Right ventricle myocardium superior (tissue), 1 donor: ENCODE measurements around the gene PGGHG. TPM values are rescaled to one million over a fixed set of nuclear protein-coding genes. Genes with fewer than 3 reads are reported as not detected.
"Not testable (repeated sequence)": the region's sequence is repeated elsewhere in the genome, so short reads cannot be mapped to it uniquely, and the experiment has no call there.

Source experiments
- ATAC-seq: fragments of 200-7000 bp; cut with Tn5 transposase; one replicate; pipeline ENCODE4 v1.9.1; 2020; ENCODE audit warnings: mild to moderate bottlenecking; ENCODE audit not compliant: poor library complexity
- DNase-seq: peaks from one replicate; pipeline ENCODE4 v3.0.0-alpha.2; 2020
- intact Hi-C: fragments of 100-400 bp; cut with DNase I; formaldehyde crosslinking; loops from one replicate; pipeline ENCODE4 v1.11.2; 2022
- total RNA-seq: library from RNA; stranded (reverse); fragmentation: NEBNext Ultra II Directional; extraction: Animal tissue kit (Norgen Biotek cat#: 25700); gene quantifications from one replicate; pipeline ENCODE4 v1.2.1, GENCODE V29; 2021
- donor health status: DM: no; HTN: yes; CAD: no; lungs with severe emphysema.

The PGGHG gene
- total RNA-seq, 1 donor from 2014 or later = 6.1 TPM

DNA sequence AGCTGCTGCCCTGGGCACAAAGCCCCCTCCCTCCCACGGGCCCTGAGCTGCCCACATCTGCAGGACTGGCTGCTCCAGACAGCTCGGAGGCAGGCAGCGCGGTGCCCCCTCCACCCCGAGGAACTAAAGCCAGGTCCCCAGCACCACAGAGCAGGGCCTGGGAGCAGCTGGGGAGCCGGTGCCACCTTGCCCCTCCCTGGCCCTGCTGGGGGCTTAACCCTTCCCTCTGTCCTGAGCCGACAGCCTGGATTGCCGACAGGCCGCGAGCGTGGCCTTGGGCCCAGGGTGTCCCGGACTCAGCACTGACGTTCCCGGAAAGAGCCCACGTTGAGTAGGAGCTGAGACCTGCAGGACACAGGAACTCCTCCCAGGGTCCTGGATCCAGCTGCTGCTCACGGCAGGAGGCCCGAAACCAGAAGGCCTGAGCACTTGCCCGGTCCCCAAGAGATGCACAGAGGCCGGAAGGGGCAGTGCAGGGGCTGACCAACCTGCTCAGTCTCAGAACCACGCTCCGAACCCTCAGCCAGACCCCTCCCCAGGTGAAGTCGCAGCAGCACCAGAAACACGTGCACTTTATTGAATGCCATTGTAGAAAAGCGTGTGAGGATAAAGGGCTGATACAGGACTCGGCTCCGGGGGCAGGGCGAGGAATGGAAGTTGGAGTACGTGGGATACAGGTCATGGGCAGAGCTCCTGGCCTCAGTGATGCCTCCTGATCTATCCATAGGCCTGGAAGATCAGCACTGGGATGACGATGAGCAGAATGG is 30.4 kb downstream of the PGGHG start:
- DNase-seq = not testable (repeated sequence)

GRCh38 chr11:319888-320273 is 31.0 kb downstream of the PGGHG start:
- DNase-seq = not testable (repeated sequence)

More for the DNA sequence above, 30.4 kb downstream of the PGGHG start:
- intact Hi-C loops = not testable (repeated sequence)
- ATAC-seq = peak; percentile 34

GRCh38 chr11:324156-324555 is 35.2 kb downstream of the PGGHG start:
- no peak for ATAC-seq
- intact Hi-C loops = no loop called here
- no peak for DNase-seq

More at GRCh38 chr11:319888-320273, 31.0 kb downstream of the PGGHG start:
- peak; percentile 2 for ATAC-seq
- intact Hi-C loops = not testable (repeated sequence)

DNA sequence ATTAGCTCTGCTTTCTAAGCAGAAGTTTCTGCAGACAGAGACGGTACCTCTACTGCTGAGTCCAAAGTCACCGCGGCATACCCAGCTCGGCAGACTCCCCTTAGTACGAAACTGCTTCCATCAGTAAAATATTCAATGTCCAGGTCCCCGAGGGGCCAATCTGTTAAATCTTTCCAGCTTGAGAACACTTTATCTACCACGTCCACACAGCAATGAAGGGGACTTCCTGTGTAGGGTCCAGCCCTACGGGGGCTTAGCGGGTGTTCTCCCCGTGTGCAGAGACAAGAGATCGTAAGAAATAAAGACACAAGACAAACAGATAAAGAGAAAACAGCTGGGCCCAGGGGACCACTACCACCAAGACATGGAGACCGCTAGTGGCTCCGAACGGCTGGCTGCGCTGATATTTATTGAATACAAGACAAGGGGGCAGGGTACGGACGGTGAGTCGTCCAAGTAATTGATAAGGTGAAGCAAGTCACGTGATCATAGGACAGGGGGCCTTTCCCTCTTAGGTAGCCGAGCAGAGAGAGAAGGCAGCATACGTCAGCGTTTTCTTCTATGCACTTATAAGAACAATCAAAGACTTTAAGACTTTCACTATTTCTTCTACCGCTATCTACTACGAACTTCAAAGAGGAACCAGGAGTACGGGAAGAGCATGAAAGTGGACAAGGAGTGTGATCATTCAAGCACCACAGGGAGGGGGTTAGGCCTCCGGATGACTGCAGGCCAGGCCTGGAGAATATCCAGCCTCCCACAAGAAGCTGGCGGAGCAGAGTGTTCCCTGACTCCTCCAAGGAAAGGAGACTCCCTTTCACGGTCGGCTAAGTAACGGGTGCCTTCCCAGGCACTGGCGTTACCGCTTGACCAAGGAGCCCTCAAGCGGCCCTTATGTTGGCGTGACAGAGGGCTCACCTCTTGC is 35.9 kb downstream of the PGGHG start:
- ATAC-seq = peak; percentile 18
- intact Hi-C loops = not testable (repeated sequence)
- DNase-seq = peak; percentile 72

- no peak for DNase-seq
- intact Hi-C loops = no loop called here
- ATAC-seq = no peak
Measured at GRCh38 chr11:325796-326591, 37.1 kb downstream of the PGGHG start.

GRCh38 chr11:326592-326841 is 37.6 kb downstream of the PGGHG start:
- intact Hi-C loops = no loop called here
- DNase-seq = no peak
- no peak for ATAC-seq

DNA sequence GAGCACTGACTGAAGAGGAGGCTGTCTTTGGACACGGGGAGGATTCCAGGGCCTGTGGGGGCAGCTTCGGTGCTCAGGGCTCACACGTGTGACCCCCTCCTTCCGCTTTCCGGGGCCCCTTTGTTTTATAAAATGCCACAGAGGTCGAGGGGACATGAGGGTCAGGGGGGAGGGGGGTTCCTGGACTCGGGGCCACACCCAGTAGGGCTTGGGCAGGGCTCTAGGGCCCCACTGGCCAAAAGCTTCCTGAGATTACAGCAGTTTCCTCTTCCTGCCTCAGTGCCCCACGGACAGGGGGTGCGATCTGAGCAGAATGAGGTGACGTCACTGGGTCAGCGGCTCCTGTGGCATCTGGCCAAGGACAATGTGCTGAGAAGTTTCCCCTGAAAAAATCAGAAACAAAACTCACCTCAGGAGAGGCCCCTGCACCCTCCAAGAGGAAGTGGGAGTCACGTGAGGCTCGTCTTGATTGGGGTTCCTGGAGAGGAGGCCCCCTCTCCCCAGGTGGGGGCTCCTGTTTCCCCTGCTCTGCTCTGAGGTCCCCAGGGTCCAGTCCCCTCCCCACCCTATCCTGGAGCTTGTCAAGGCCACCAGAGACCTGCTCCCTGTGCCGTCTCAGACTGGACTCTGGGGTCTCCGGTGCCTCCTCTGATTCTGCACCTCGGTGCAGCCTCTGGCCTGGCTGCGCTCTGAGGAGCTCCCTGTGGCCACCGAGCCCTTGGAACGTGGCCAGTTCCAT is 38.1 kb downstream of the PGGHG start:
- ATAC-seq (peak; percentile 85), DNase-seq (peak; percentile 94)
- intact Hi-C loops = no loop called here

GRCh38 chr11:327581-327923 is 38.6 kb downstream of the PGGHG start:
- DNase-seq = no peak
- intact Hi-C loops = no loop called here
- no peak for ATAC-seq

DNA sequence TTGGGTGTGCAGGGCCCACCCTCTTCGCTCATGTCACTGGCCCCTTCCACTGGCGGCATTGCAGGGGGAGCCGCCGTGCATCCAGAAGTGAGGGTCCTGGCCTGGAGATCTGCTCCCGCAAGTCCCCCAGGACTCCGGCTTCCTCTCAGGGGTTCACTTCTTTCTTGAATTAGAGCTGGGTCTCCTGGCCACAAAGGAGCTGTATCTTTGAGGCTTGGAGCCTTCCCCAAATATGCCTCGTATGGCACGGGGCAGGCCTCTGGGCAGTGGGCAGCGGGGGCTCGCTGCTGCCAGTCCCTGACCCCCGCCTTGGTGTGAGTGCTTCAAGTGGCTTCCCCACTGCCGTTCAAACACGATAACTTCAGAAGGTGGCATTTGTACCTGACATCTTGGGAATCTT is 39.1 kb downstream of the PGGHG start:
- peak; percentile 30 for DNase-seq
- ATAC-seq = no peak
- intact Hi-C loops = no loop called here

DNA sequence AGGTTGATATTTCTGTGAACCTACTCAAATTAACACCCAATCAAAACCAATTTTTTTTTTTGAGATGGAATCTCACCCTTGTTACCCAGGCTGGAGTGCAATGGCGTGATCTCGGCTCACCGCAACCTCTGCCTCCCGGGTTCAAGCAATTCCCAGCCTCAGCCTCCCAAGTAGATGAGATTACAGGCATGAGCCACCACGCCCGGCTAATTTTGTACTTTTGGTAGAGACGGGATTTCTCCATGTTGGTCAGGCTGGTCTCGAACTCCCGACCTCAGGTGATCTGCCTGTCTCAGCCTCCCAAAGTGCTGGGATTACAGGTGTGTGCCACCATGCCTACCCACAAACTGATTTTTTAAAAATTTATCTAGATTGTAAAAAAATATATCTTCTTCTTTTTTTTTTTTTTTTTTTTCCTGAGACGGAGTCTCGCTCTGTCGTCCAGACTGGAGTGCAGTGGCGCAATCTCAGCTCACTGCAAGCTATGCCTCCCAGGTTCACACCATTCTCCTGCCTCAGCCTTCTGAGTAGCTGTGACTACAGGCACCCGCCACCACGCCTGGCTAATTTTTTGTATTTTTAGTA is 39.7 kb downstream of the PGGHG start:
- DNase-seq, ATAC-seq, intact Hi-C loops: not testable (repeated sequence)

DNA sequence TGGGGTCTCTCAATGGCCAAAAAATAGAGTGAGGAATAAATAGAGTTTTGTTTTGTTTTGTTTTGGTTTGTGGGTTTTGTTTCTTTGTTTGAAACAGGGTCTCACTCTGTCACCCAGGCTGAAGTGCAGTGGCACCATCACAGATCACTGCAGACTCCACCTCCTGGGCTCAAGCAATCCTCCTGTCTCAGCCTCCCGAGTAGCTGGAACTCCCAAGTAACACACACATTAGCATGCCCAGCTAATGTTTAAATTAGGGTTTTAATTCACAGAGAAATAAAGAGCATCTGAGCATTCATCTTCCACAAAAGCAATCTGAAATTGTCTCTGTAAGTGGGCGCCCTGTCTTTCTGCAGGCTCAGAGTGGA is 40.9 kb downstream of the PGGHG start:
- no peak for DNase-seq
- no peak for ATAC-seq
- intact Hi-C loops = no loop called here

DNA sequence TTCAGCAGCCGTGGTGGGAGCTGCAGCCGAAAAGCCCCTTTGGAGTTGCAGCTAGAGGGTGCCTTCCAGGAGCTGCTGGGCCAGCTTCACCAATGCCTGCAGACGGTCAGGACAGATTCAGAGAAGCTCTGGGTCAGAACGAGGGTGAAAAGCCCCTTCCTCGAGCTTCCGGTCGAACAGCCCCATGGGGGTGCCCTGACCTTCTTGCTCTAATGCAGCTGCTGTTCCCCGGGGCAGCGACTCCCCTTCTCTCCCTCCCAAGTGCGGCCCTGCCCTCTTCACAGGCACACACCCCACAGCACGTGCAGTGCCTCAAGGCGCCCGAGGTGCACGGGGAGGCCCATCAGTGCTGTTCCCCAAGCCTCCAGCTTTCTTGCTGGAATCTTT is 41.4 kb downstream of the PGGHG start:
- intact Hi-C loops = no loop called here
- ATAC-seq (no peak), DNase-seq (no peak)

DNA sequence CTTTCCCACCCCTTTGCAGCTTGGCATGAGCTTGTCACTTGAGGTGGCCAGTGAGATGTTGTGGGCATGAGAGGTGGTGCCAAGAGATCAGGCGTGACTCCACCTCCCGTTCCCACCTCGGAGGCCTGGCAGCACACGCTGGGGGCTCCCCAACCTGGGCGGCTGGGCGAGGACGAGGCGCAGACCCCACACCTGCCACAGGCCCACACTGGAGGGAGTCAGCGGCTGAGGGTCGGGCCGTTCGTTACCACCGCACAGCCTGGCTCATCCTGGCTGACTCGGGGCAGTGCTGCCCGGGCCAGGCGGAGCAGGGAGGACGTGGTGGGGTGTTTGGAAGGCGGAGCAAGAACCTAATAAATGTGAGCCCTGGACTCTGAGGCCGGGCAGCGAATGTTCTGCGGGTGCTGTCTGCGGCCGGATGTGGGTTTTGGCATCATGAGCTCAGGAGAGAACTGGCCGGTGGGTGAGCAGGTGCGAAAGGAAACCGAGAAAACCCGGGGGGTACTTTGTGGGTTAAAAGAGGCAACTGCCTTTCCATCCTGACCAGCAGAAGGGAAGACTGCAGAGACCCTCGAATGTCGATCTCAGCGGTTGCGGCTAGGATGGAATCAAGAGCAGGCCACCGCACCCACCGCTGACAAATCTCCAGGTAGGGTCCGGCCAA is 41.9 kb downstream of the PGGHG start:
- ATAC-seq (no peak), DNase-seq (no peak)
- intact Hi-C loops = no loop called here

- DNase-seq (no peak), ATAC-seq (no peak)
- intact Hi-C loops = no loop called here
Measured at GRCh38 chr11:331358-332060, 42.6 kb downstream of the PGGHG start.

DNA sequence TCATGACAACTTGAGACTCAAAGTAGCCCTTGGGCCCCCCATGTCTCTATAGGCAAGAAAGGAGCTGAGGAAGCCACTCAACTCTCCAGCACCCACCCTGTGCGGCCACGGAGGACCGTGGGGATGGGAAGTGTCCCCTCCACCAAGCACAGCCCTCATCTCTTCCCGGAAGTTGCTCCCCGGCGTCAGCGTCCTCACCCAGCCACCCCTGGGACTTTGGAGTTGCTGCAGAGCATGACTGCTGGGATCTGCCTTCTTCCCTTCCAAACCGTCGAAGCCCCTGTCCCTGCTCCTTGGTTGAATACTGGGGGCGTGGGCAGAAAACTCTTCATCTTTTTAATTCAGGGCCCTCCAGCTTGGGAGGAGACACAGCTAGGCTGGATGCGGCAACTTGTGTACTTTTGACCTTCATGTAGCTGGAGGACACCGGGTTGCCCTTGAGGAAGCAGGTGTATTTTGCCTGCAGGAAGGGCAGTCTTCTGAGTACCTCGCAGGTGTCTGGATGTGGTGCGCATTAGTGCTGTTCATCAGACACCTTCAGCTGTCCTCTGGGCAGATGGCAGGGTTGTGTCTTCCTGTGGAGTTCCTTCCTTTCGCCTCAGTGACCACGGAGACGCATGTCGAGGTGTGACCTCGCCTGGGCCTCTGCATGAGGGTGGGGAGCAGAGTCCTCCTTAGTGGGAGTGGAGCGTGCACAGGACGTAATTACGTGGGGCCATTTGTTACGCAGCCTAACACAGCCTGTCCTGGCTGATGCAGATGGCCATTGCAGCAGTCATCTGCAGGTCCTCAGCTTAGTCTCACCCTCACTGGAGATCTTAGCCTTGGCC is 43.9 kb downstream of the PGGHG start:
- intact Hi-C loops = no loop called here
- DNase-seq (no peak), ATAC-seq (no peak)

DNA sequence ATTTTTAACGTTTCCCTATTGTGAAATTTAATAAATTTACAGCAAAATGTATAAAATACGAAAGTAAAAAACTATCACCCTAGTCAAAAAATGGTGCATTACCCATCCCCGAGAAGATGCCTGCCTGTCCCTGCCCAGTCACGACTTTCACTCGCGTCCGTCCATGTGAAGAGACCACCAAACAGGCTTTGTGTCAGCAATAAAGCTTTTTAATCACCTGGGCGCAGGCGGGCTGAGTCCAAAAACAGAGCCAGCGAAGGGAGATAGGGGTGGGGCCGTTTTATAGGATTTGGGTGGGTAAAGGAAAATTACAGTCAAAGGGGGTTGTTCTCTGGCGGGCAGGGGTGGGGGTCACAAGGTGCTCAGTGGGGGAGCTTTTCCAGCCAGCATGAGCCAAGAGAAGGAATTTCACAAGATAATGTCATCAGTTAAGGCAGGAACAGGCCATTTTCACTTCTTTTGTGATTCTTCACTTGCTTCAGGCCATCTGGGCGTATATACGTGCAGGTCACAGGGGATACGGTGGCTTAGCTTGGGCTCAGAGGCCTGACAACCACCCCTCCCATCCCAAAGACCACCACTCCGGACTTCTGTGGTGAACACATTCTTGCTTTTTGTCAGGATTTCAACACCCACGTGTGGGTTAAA is 44.8 kb downstream of the PGGHG start:
- intact Hi-C loops, DNase-seq, ATAC-seq: not testable (repeated sequence)
